Measurements from ENCODE around the gene CCDC85C. TPM values are rescaled to one million over a fixed set of nuclear protein-coding genes. Genes with fewer than 3 reads are reported as not detected.

CCDC85C gene
- total and polyA plus RNA-seq, 4 donors, result 4.0 to 23.9 (median 9.6) TPM

GRCh38 chr14:99604278-99604765 lies 315 bp upstream of the CCDC85C start:
- Histone ChIP-seq H3K36me3 (ENCODE audit: control insufficient read depth in 4 of 4, insufficient read depth in 3 of 4, low read depth in 1 of 4, low read length in 3 of 4) (no peaks in the 10 kb centered on the region), H3K4me1 (ENCODE audit: control insufficient read depth in 4 of 4, insufficient read depth in 4 of 4, low read length in 3 of 4) (peaks cover 21 to 42% (median 25%) of the 10 kb centered on the region in 4 donors), H3K27me3 (ENCODE audit: control insufficient read depth in 4 of 4, insufficient read depth in 4 of 4, low read length in 3 of 4) (no peaks in the 10 kb centered on the region), H3K9me3 (ENCODE audit: control insufficient read depth in 4 of 4, low read length in 3 of 4) (no peaks in the 10 kb centered on the region), H3K27ac (ENCODE audit: low read depth in 1 of 2, low read length in 2 of 2) (peak overlapping the region; percentile 77 to 81), H3K9ac (ENCODE audit: low read depth in 1 of 2, low read length in 2 of 2) (peak overlapping the region in 1 of 2 donors; percentile 54), H3K4me3 (ENCODE audit: low read depth in 1 of 3, low read length in 3 of 3) (peak overlapping the region; percentile 59 to 82 (median 76))
- TF ChIP-seq RAD21 (IDR thresholded peaks at IDR 0.05) (no peak), NR2F2 (IDR thresholded peaks at IDR 0.05) (no peak), SP1 (IDR thresholded peaks at IDR 0.05) (peak; percentile 50), TAF1 (conservative IDR thresholded peaks at IDR 0.05) (no peak), HNF4G (IDR thresholded peaks at IDR 0.05) (no peak), RXRA (IDR thresholded peaks at IDR 0.05) (peak in 1 of 2 donors; percentile 31), FOXA2 (IDR thresholded peaks at IDR 0.05) (no peak), HNF4A (conservative IDR thresholded peaks at IDR 0.05) (peak in 1 of 2 donors; percentile 23), REST (IDR thresholded peaks at IDR 0.05) (peak; percentile 44), FOXA1 (IDR thresholded peaks at IDR 0.05) (no peak), GABPA (IDR thresholded peaks at IDR 0.05 in 1 of 2, conservative IDR thresholded peaks at IDR 0.05 in 1 of 2) (no peak), ZBTB33 (IDR thresholded peaks at IDR 0.05) (no peak), EGR1 (IDR thresholded peaks at IDR 0.05; ENCODE audit: low read depth in 2 of 2) (no peak), YY1 (IDR thresholded peaks at IDR 0.05) (peak; percentile 63), JUND (IDR thresholded peaks at IDR 0.05) (no peak), ATF3 (IDR thresholded peaks at IDR 0.05) (no peak)
- TF ChIP-seq, protein P1, sequence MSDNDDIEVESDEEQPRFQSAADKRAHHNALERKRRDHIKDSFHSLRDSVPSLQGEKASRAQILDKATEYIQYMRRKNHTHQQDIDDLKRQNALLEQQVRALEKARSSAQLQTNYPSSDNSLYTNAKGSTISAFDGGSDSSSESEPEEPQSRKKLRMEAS (IDR thresholded peaks at IDR 0.05), result no peak
- TF ChIP-seq, protein P2, sequence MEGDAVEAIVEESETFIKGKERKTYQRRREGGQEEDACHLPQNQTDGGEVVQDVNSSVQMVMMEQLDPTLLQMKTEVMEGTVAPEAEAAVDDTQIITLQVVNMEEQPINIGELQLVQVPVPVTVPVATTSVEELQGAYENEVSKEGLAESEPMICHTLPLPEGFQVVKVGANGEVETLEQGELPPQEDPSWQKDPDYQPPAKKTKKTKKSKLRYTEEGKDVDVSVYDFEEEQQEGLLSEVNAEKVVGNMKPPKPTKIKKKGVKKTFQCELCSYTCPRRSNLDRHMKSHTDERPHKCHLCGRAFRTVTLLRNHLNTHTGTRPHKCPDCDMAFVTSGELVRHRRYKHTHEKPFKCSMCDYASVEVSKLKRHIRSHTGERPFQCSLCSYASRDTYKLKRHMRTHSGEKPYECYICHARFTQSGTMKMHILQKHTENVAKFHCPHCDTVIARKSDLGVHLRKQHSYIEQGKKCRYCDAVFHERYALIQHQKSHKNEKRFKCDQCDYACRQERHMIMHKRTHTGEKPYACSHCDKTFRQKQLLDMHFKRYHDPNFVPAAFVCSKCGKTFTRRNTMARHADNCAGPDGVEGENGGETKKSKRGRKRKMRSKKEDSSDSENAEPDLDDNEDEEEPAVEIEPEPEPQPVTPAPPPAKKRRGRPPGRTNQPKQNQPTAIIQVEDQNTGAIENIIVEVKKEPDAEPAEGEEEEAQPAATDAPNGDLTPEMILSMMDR (IDR thresholded peaks at IDR 0.05; ENCODE audit: low read depth, low read length, missing input control), result no peak
- peak; percentile 82 for DNase-seq (ENCODE audit: low spot score)
- WGBS, result under 1% methylated on average over 65 of the region's 65 CpGs

All from liver (tissue), 9 donors.